ENCODE data around the gene NVL.
"Not testable (repeated sequence)": the region's sequence is repeated elsewhere in the genome, so short reads cannot be mapped to it uniquely, and the experiment has no call there.

Gene NVL

DNA sequence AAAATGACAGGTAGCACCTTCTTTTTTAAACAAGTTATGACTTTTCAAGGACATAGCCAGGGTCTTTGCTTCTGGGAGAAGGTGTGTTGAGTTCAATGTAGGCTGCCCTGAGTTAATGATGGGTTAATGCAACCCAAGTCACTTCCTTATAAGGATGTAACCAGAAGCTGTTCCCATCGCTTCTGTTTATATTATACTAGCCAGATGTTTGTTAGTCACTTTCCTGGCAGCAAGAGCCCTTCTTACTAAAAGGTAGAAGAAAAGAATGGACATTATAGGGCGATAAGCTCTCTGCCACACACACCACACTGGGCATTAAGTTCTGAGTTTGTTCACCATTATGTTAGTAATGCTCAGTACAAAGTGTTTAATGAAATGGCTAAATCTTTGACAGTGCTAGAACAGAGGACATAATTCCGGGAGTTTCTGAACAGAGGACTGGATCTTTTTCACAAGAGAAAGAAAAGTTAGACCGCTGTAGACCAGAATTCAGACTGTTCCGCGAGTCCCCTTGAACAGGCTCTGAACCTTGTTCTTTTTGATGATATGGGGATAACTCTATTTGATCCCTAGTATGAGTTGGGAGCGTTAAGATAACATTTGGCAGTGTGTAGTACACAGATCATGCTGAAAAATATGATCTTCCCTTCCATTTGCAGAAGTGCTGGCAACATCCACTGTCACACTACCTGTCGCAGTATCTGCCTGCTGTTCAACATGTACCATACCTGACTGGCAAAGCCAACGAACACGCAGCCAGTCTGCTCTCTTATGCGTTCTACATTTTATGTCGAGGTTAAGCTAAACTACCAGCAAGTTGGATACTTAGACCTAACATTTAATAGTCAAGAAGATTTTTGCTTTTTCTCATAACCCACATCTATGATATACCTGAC is 105.9 kb downstream of the NVL start:
- DNase-seq, result no peak

DNA sequence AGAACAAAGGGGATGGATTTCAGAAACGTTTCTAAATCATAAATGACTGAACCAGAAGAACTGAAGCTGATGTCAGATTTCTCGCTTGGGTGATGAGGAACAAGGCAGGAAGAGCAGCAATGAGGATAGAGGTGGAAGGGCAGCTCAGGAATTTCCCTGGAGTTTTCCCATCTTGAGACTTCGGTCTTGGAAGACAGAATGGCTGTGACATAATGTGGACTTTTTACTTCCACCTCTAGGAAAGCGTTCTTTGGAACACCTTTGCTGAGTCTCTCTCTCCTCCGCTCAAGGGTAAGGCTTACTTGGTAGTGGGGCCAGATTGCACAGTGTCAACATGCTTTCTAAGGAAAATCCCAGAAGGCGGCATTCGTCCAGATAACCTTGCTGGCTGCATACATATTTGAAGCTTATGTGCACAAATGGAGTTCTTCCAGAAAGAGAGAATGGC is 110.3 kb downstream of the NVL start:
- no peak for DNase-seq

DNA sequence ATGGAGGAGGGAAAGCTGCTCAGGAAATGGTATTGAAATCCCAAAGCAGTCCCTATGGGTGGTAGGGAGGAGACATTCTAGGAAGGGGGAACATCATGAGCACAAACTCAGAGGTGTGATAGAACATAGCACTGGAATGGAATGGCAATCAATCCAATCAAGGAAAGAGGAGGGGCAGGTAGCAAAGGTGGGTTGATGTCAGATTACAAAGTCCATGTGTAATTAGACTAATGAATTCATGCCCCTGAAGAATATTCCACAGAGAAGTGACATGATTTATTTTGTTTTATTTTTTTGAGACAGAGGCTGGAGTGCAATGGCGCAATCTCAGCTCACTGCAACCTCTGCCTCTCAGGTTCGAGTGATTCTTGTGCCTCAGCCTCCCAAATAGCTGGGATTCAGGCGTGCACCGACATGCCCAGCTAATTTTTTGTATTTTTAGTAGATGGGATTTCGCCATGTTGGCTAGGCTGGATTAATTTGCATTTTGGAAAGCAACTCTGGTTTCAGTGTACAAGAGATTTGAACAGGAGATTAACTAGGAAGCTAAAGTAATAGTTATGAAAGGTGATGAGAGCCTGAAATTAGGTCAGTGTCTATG is 110.9 kb downstream of the NVL start:
- DNase-seq, result no peak

DNA sequence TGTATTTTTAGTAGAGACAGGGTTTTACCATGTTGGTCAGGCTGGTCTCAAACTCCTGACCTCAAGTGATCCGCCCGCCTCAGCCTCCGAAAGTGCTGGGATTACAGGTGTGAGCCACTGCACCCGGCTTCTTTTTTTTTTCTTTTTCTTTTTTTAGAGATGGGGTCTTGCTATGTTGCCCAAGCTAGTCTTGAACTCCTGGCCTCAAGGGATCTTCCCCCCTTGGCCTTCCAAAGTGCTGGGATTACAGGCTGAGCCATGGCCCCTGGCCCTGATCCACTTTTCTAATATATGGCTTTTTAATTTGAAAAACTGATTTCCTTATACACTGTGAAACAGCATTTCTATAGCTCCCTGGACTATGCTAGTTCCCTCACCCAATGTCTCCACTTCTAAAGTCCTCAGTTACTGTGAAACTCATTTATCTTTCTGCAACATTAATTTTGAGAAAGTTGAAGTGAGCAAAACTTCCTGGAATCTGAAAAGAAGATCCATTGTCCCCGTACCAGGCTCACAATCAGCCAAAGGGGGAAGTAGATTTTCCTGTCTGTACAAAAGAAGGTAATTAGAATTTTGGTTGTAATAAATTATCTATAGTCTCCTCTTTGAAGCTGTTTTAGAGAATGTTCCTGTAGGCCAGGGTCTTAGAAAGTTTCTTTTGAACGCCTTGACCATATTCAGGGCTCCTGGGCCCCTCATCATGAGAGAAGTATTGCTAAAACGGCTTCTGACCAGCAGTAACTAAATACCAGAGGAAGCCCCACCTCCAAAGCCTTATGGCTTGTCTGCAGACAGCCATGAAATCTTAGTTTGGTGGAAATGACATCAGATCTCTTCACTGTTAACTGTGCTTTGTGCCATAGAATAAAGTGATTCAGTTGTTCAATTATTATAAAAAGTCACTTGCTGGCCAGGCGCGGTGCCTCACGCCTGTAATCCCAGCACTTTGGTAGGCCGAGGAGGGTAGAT is 112.0 kb downstream of the NVL start:
- DNase-seq, result no peak

DNA sequence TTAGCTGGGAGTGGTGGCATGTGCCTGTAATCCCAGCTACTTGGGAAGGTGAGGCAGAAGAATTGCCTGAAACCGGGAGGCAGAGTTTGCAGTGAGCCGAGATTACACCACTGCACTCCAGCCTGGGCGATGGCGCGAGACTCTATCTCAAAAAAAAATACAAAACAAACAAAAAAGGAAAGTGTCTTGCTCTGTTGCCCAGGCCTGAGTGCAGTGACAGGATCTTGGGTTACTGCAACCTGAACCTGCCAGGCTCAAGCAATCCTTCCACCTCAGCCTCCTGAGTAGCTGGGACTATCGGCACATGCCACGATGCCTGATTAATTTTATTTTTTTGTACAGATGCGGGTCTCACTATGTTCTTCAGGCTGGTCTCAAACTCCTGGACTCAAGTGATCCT is 113.6 kb downstream of the NVL start:
- DNase-seq, result no peak

DNA sequence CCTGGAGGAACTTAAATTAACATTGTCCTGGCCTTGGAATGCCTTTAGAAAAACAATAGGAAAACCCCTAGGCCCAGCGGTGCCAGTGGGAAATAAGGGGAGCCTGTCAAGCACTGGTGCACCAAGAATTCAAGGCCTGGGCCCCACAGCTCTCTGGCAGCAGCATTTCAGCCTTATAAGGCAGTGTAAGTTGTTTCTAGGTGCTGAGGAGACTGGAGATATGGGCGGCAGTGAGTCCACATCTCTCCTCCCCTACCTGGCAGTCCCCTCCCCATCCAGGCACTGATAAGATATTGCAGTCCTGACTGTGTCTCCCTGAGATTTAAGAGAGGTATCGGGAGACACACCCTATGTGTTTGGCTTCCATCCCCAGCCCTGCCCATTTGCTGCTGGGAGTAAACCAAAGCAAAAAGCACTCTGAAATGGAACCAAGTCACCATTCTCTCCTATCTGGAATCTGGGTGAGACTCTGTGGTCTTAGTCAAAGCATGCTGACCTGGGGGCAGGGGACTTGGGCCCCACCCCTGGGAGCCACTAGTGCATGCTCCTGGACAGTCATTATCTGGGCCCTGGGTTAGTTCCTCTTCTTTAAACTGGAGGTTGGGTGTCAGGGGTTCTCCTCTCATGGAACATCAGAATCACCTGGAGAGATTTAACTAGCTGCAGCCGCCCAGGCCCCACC is 116.4 kb downstream of the NVL start:
- DNase-seq, result no peak

DNA sequence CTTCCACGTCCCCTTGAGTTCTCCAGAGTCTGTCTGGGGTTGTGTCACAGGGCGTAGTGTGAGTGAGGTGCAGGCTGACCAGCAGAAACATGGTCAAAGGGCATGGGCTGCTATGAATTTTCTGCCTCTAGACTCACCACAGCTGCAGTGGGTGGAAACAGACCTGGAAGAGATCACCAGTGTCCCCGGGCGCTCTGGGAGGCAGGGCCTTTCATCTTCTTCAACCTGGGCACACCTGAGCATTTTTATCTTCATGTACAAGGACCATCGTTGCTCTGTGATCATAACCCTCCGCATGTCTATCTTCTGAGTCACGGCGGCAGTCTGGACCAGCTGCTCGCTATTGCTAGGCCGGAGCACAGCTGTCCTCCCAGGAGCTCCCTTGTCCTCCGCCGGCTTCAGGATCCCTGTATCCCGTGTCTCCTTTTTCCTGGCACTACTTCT is 117.3 kb downstream of the NVL start:
- DNase-seq, result no peak

DNA sequence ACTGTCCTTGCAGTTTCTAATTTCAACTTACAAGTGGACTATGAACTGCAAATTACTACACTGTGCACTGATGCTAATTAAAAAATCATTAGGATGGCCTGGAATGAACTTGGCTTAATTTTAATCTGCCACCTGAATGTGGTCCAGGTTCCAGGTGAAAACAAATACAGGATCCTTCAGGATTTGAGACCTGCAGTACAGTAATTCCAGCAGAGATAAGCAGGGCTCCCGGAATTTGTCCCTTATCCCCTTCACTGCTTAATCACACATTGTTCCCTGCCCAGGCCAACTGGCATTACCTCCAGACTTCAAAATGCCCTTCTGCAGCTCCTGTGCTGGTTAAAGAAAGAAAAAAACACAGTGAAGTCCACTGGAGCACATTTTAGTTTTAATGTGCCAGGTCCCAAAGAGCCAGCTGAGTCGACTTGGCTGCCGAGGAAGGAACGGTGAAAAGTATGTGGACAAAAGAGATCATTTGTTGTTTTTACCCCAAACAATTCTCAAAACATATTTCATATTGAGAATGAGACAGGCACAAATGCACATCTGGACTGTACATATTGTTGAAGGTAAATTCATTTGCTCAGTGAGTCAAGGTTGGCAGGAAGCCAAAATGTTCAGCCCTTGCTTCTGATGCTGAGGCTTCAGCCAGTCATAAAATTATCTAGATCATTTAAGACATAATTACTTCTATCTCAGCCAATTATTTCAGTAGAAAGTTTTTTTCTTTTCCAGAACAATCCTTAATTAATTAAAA is 118.6 kb downstream of the NVL start:
- peak; percentile 85 for DNase-seq

DNA sequence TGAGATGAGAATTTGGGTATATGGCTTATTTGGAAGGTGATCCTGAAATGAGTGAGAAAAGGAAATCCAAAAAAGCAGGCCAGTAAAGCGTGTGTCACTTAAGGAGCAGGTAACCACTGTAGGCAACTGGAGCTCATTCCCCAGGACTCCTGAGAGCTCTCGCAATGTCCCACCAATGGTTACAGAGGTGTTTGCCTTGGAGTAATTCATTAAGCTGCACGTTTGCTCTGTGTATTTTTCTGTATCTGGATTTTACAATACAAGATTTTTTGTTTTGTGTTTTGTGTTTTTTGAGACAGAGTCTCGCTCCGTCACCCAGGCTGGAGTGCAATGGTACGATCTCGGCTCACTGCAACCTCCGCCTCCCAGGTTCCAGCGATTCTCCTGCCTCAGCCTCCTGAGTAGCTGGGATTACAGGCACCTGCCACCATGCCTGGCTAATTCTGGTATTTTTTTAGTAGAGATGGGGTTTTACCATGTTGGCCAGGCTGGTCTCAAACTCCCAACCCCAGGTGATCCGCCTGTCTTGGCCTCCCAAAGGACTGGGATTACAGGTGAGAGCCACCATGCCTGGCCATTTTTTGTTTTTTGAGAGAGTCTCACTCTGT is 123.9 kb downstream of the NVL start:
- not testable (repeated sequence) for DNase-seq

DNA sequence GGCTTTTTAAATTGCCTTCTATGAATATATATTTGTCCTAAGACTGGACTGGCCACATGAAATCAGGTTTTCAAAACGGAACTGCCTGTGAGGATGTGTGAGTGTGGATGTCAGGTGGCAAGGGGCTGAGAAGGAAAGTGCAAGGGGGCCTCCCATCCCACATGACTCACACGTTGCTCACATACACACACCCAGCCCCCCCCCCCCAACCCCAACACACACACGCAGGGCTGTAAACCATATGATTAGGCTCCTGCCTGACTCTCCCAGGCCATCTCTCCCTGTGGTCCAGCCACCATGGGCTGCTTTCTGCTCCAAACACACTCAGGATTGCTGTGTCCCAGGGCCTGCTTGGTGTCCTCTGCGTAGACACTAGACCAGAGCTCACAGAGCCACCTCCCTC is 124.5 kb downstream of the NVL start:
- no peak for DNase-seq

DNA sequence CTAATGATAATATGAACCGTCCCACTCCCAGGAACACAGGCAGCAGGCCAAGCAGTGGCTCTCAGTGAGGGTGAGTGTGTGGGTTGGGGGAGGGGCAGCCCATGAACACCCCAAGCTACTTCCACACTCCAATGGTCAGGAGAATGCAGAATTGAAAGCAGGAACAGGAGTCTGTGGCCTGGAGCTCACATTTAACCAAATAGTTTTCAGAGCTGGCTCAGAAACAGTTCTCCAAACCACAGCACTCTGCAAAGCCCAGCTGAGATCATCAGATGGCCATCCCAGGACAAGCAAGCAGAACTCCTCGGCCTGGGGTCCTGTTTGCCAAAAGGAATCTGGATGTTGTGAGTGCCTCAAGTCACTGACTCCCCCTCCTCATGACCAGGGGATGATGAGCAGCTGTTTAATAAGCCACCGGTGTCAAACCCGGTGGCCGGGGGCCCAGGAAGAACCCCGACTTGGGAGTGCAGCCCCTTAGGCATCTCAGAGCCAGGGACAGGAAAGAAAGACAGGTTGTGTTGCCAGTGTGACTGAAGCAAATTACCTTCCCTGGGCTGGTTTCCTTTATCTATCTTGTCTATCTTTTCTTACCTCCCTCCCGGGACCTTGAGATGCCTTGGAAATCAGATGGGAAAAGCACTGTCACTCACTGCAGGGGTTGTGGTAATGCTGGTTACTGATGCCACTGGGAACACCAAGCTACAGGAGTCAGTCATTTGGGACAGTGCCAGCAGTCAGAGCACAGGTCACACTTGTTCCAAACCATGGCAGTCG is 126.5 kb downstream of the NVL start:
- DNase-seq, result no peak

DNA sequence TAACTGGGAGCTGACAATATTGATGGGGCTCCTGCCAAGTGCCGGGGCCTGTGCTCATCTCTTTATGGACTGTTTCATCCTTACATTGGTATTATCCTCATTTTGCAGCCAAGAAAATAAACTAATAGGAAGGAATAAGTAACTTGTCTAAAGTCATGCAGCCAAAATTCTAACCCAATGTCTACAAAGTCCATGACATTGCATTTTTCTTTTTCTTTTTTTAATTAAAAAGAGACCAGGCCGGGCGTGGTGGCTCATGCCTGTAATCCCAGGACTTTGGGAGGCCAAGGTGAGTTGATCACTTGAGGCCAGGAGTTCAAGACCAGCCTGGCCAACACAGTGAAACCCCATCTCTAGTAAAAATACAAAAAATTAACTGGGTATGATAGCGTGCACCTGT is 128.1 kb downstream of the NVL start:
- DNase-seq, result no peak

DNA sequence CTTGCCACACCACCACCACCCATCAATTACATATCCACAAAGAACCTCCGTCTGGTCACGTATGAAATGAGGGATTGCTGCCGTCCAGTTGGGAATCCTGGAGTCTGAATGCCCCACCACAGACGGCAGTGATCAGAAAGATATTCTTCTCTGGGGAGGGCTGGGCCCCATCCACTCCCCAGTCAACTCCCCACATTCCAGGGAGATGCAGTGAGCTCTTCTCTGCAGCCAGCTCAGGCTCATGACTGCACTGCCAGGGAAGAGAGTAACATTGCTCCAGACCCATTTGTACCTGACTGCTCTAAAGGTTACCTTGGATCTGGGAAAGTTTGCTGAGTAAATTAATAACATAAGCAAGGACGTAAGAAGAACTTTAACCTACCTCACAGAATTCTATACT is 128.6 kb downstream of the NVL start:
- DNase-seq, result no peak

DNA sequence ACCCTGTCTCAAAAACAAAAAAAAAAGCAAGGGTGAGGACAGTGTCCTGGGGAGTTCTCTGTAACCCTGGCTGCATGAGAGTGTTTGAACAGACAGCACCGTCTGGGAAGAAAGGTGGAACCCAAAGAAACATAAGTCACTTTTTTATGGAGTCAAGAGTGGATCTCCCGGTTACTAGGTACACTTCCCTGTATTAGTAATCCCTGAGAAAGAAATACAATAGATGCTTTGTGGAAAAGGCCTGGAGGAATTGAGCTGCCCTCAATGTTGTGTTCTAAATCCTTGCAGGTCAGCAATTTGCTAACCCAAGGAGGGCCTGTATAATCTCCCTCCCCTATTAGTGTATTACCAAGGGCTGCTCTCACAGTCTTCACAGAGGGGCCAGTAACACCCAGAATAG is 130.3 kb downstream of the NVL start:
- no peak for DNase-seq

DNA sequence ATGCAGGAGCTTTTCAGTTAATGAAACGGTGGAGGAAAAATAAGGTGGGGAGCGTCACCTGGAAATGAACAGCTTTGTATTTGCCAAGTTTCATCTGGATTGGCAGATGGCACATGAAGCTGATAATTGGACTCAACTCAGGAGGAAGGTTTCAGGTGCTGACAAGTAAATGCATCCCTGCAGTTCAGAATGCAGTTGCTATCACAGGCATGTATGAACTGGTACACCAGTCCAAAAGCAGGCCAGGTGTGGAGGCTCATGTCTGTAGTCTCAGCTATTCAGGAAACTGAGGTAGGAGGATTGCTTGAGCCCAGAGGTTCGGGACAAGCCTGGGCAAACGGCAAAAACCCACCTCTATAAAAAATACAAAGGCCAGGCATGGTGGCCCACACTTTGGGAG is 131.4 kb downstream of the NVL start:
- DNase-seq, result peak; percentile 20

DNA sequence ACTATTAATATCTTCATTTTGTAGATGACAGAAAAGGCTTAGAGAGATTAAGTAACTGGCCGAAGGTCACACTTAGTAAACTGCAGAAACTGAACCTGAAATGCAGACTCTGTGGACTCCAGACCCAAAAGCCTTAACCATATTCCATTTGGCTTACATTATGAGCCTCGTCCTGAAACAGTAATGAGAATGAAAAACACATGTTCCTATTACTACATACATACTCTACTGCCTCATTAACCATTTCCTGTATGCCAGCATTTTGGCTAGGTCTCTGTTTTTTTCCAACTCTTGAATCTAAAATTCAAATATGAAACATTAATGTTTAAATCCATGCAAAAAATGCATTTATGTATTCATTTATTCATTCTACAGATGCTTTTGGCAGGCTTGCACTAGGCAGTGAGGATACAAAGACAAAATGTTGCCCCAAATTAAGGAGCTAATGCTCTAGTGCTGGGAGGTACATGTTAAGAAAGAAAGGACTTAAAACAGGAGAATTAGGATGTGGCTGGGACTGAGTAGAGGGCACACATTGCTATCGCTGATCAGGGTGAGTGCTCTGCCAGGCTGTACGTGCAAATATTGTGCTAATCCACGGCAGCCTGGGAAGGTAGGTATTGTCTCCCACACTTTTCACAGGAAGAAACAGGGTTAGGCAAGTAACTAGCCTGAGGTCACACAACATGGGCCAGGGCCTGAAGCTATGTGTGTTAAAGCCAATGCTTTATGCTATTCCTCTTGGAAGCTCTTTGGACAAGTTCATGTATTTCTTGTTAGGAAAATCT is 133.0 kb downstream of the NVL start:
- no peak for DNase-seq

DNA sequence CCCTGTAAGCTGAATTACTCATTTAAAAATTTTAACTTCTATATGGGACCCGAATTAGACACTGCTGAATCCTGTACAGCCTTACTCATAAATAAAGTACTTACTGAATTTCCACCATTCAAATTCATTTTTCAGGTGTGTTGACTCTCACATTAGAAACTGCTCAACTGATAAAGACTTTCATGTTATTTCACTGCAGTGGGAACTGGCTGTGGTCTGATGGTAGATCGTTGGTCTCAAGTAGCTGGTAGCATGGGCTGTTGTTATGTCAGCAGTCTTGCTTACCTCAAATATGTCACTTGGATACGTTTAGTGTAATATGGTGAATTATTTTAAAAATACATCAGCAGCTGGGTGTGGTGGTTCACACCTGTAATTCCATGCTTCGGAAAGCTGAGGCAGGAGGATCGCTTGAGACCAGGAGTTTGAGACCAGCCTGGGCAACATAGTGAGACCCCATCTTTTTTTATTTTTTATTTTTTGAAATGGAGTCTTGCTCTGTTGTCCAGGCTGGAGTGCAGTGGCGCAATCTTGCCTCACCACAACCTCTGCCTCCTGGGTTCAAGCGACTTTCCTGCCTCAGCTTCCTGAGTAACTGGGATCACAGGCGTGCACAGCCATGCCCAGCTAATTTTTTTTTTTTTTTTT is 136.5 kb downstream of the NVL start:
- DNase-seq, result no peak

DNA sequence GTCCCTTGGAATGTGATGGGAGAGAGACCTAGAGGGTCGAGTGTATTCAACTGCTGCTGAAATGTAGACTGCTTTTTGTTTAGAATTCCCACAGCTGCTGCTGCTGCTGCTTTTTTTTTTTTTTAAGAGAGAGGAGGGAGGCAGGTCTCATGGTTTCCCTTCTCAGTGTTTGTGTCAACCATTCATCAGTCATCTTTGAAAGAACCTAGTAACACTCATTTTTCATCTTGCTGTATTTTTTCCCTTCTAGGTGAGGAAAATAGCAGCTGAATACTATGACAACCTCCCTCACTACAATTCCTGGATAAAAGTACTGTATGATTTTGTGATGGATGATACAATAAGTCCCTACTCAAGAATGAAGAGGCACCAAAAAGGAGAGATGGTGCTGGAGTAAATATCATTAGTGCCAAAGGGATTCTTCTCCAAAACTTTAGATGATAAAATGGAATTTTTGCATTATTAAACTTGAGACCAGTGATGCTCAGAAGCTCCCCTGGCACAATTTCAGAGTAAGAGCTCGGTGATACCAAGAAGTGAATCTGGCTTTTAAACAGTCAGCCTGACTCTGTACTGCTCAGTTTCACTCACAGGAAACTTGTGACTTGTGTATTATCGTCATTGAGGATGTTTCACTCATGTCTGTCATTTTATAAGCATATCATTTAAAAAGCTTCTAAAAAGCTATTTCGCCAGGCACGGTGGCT is 137.7 kb downstream of the NVL start:
- DNase-seq, result no peak

DNA sequence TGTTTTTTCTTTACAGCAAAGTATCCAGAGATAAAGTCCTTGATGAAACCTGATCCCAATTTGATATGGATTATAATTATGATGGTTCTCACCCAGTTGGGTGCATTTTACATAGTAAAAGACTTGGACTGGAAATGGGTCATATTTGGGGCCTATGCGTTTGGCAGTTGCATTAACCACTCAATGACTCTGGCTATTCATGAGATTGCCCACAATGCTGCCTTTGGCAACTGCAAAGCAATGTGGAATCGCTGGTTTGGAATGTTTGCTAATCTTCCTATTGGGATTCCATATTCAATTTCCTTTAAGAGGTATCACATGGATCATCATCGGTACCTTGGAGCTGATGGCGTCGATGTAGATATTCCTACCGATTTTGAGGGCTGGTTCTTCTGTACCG is 140.4 kb downstream of the NVL start:
- no peak for DNase-seq
